Measurements from ENCODE around the gene WASF3.

The WASF3 gene

DNA sequence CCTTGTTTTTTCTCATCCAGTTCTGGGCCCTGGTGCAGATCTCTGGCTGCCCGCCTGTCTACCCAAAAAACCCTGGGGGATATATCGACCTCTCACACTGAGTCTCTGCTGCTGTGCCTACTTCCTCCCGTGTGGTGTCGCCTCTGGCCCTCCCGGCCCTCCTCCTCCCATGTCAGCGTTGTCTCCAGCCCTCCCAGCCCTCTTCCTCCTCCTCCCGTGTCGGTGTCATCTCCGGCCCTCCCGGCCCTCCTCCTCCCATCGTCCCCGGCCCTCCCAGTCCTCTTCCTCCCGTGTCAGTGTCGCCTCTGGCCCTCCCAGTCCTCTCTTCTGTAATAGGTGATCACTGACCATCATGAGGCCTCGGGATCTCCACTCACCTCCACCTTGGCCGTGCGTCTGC lies 121.3 kb downstream of the WASF3 start:
- Histone ChIP-seq H3K27me3 (ENCODE audit: insufficient read depth, insufficient read length) (no peaks in the 10 kb centered on the region), H3K9ac (ENCODE audit: insufficient read length, low read depth) (no peak overlapping the region), H3K36me3 (ENCODE audit: insufficient read depth, insufficient read length, low read length) (peaks cover 22% of the 10 kb centered on the region), H3K4me1 (ENCODE audit: insufficient read depth, insufficient read length) (no peaks in the 10 kb centered on the region), H3K4me3 (ENCODE audit: insufficient read length, low read depth) (no peak overlapping the region), H3K9me3 (ENCODE audit: insufficient read depth, low read length) (no peaks in the 10 kb centered on the region)
- no peak for DNase-seq (ENCODE audit: low read depth, low spot score)
- TF ChIP-seq YY1 (IDR thresholded peaks at IDR 0.05; ENCODE audit: insufficient read depth, insufficient read length) (no peak), ZNF274 (IDR thresholded peaks at IDR 0.05; ENCODE audit: low read depth, low read length) (no peak), SUZ12 (IDR thresholded peaks at IDR 0.05; ENCODE audit: extremely low read depth, insufficient read depth, insufficient read length) (no peak)

DNA sequence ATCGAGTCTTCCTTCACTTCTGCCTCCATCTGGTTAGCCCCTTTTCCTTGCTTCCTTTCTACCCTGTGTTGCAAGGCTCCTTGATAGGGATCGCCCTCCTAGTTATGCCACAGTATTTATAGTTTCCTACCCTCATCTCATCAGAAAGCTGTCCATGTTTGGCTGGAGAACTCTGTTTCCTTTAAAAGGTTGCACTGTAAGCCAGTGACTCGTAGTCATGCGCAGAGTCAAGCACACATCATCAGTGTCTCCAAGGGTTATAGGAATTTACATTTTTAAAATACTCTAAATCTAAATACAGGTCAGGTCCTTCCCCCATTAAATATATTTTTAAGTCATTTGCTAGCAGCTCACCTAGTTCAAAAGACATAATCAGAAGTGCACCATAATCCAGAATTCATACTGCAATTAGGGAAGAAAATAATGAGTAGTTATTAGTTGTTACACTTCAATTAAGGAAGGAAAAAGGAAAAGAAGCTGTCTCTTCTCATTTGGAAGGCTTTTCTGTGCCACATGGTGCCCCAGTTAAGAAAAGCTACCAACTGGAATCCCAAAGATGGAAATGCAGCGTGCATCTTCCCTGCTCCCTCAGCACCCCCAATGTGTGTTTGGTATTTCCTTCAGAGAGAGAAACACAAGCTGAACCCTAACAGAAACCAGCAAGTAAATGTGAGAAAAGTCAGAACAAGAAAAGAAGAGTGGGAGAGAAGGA lies 122.1 kb downstream of the WASF3 start:
- peaks cover 24% of the 10 kb centered on the region for H3K36me3 ChIP-seq (ENCODE audit: insufficient read depth, insufficient read length, low read length)
- TF ChIP-seq YY1 (IDR thresholded peaks at IDR 0.05; ENCODE audit: insufficient read depth, insufficient read length) (no peak), ZNF274 (IDR thresholded peaks at IDR 0.05; ENCODE audit: low read depth, low read length) (no peak), SUZ12 (IDR thresholded peaks at IDR 0.05; ENCODE audit: extremely low read depth, insufficient read depth, insufficient read length) (no peak)
- peak overlapping the region; percentile 25 for H3K9ac ChIP-seq (ENCODE audit: insufficient read length, low read depth)
- no peaks in the 10 kb centered on the region for H3K4me1 ChIP-seq (ENCODE audit: insufficient read depth, insufficient read length)
- no peaks in the 10 kb centered on the region for H3K9me3 ChIP-seq (ENCODE audit: insufficient read depth, low read length)
- no peak overlapping the region for H3K4me3 ChIP-seq (ENCODE audit: insufficient read length, low read depth)
- no peaks in the 10 kb centered on the region for H3K27me3 ChIP-seq (ENCODE audit: insufficient read depth, insufficient read length)
- DNase-seq (ENCODE audit: low read depth, low spot score), result no peak

DNA sequence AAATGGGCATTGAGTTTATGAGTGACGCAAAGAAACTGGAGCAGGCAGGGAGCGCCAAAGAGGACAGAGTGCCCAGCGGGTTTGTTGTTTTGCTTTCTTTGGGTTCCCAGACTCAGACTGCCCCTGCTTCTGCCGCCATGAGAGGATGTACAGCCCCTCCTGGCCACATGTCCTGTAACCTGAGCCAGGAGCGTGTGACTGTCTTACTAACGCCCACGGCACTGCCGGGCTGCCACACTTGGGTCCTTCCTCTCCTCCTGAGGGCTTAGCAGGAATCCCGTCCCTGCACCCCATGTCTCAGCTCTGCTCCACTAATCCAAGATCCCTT lies 122.6 kb downstream of the WASF3 start:
- H3K9me3 ChIP-seq (ENCODE audit: insufficient read depth, low read length), result no peaks in the 10 kb centered on the region
- no peak overlapping the region for H3K4me3 ChIP-seq (ENCODE audit: insufficient read length, low read depth)
- no peaks in the 10 kb centered on the region for H3K27me3 ChIP-seq (ENCODE audit: insufficient read depth, insufficient read length)
- TF ChIP-seq ZNF274 (IDR thresholded peaks at IDR 0.05; ENCODE audit: low read depth, low read length), result no peak
- no peak for TF ChIP-seq SUZ12 (IDR thresholded peaks at IDR 0.05; ENCODE audit: extremely low read depth, insufficient read depth, insufficient read length)
- no peak for TF ChIP-seq YY1 (IDR thresholded peaks at IDR 0.05; ENCODE audit: insufficient read depth, insufficient read length)
- H3K9ac ChIP-seq (ENCODE audit: insufficient read length, low read depth), result peak overlapping the region; percentile 25
- no peaks in the 10 kb centered on the region for H3K4me1 ChIP-seq (ENCODE audit: insufficient read depth, insufficient read length)
- H3K36me3 ChIP-seq (ENCODE audit: insufficient read depth, insufficient read length, low read length), result peaks cover 24% of the 10 kb centered on the region
- DNase-seq (ENCODE audit: low read depth, low spot score), result no peak

DNA sequence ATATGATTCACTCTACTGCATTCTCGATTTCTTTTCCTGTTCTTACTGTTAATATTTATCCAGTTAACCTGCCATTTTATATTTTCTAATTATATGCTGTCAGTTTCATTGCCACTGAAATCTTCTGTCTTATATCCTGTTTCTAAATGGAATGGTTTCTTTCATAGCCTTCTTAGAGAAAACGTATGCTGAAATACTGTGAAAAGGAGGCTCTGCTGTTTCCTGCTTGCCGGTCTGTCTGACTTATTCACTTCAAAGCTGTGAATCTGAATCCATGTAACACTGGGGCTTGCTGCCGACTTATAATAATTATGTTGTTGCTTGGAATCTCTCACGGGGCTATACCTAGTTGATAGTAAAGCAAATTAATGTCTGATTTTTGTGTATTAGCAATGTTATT lies 123.1 kb downstream of the WASF3 start:
- H3K9ac ChIP-seq (ENCODE audit: insufficient read length, low read depth), result no peak overlapping the region
- no peaks in the 10 kb centered on the region for H3K9me3 ChIP-seq (ENCODE audit: insufficient read depth, low read length)
- H3K4me3 ChIP-seq (ENCODE audit: insufficient read length, low read depth), result no peak overlapping the region
- TF ChIP-seq SUZ12 (IDR thresholded peaks at IDR 0.05; ENCODE audit: extremely low read depth, insufficient read depth, insufficient read length), result no peak
- TF ChIP-seq ZNF274 (IDR thresholded peaks at IDR 0.05; ENCODE audit: low read depth, low read length), result no peak
- no peak for TF ChIP-seq YY1 (IDR thresholded peaks at IDR 0.05; ENCODE audit: insufficient read depth, insufficient read length)
- H3K27me3 ChIP-seq (ENCODE audit: insufficient read depth, insufficient read length), result no peaks in the 10 kb centered on the region
- H3K4me1 ChIP-seq (ENCODE audit: insufficient read depth, insufficient read length), result no peaks in the 10 kb centered on the region
- no peak for DNase-seq (ENCODE audit: low read depth, low spot score)
- peaks cover 26% of the 10 kb centered on the region for H3K36me3 ChIP-seq (ENCODE audit: insufficient read depth, insufficient read length, low read length)

DNA sequence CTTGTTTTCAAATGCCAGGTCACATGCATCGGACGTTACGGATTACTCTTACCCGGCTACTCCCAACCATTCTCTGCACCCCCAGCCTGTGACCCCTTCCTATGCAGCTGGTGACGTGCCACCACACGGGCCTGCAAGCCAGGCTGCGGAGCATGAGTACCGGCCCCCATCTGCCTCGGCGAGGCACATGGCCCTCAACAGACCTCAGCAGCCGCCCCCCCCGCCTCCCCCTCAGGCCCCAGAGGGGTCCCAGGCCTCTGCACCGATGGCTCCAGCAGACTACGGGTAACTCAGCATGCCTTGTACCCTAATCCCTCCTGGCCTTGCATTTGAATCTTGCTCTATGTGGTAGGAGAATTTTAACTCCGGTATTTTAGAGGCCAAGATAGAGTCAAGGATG lies 123.6 kb downstream of the WASF3 start:
- Histone ChIP-seq H3K27me3 (ENCODE audit: insufficient read depth, insufficient read length) (no peaks in the 10 kb centered on the region), H3K9me3 (ENCODE audit: insufficient read depth, low read length) (no peaks in the 10 kb centered on the region), H3K36me3 (ENCODE audit: insufficient read depth, insufficient read length, low read length) (peaks cover 30% of the 10 kb centered on the region), H3K9ac (ENCODE audit: insufficient read length, low read depth) (no peak overlapping the region), H3K4me3 (ENCODE audit: insufficient read length, low read depth) (no peak overlapping the region), H3K4me1 (ENCODE audit: insufficient read depth, insufficient read length) (no peaks in the 10 kb centered on the region)
- DNase-seq (ENCODE audit: low read depth, low spot score), result no peak
- TF ChIP-seq SUZ12 (IDR thresholded peaks at IDR 0.05; ENCODE audit: extremely low read depth, insufficient read depth, insufficient read length), result no peak
- TF ChIP-seq YY1 (IDR thresholded peaks at IDR 0.05; ENCODE audit: insufficient read depth, insufficient read length), result no peak
- no peak for TF ChIP-seq ZNF274 (IDR thresholded peaks at IDR 0.05; ENCODE audit: low read depth, low read length)

DNA sequence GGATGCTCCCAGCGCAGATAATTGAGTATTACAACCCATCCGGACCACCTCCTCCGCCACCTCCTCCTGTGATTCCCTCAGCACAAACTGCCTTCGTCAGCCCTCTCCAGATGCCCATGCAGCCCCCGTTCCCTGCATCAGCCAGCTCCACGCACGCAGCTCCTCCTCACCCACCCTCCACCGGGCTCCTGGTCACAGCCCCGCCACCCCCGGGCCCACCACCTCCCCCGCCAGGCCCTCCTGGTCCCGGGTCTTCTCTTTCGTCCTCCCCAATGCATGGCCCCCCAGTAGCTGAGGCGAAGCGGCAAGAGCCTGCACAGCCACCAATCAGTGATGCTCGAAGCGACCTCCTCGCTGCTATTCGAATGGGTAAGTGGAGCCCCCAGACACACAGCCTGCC lies 125.1 kb downstream of the WASF3 start:
- no peak for DNase-seq (ENCODE audit: low read depth, low spot score)

DNA sequence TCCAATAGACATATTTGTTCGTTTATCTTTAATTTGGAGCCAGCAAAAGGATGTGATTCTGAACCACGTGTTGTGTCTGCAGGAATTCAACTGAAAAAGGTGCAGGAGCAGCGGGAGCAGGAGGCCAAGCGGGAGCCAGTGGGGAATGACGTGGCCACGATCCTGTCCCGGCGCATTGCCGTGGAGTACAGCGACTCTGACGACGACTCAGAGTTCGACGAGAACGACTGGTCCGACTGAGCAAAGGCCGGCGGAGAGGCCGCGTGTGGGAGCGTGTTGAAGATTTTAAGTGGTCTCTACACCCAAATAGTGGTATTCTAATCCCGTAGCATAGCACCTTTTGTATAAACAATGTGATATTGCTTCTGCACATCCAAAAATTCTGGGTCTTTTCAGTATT lies 128.1 kb downstream of the WASF3 start:
- TF ChIP-seq YY1 (IDR thresholded peaks at IDR 0.05; ENCODE audit: insufficient read depth, insufficient read length), result no peak
- no peak for TF ChIP-seq SUZ12 (IDR thresholded peaks at IDR 0.05; ENCODE audit: extremely low read depth, insufficient read depth, insufficient read length)
- no peak for TF ChIP-seq ZNF274 (IDR thresholded peaks at IDR 0.05; ENCODE audit: low read depth, low read length)
- Histone ChIP-seq H3K4me3 (ENCODE audit: insufficient read length, low read depth) (no peak overlapping the region), H3K9ac (ENCODE audit: insufficient read length, low read depth) (no peak overlapping the region), H3K9me3 (ENCODE audit: insufficient read depth, low read length) (no peaks in the 10 kb centered on the region), H3K4me1 (ENCODE audit: insufficient read depth, insufficient read length) (no peaks in the 10 kb centered on the region), H3K27me3 (ENCODE audit: insufficient read depth, insufficient read length) (no peaks in the 10 kb centered on the region), H3K36me3 (ENCODE audit: insufficient read depth, insufficient read length, low read length) (peaks cover 37% of the 10 kb centered on the region)
- no peak for DNase-seq (ENCODE audit: low read depth, low spot score)

More for the DNA sequence above, 125.1 kb downstream of the WASF3 start:
- peaks cover 37% of the 10 kb centered on the region for H3K36me3 ChIP-seq (ENCODE audit: insufficient read depth, insufficient read length, low read length)
- no peaks in the 10 kb centered on the region for H3K4me1 ChIP-seq (ENCODE audit: insufficient read depth, insufficient read length)
- H3K27me3 ChIP-seq (ENCODE audit: insufficient read depth, insufficient read length), result no peaks in the 10 kb centered on the region
- no peak overlapping the region for H3K9ac ChIP-seq (ENCODE audit: insufficient read length, low read depth)
- no peaks in the 10 kb centered on the region for H3K9me3 ChIP-seq (ENCODE audit: insufficient read depth, low read length)
- no peak for TF ChIP-seq ZNF274 (IDR thresholded peaks at IDR 0.05; ENCODE audit: low read depth, low read length)
- no peak for TF ChIP-seq YY1 (IDR thresholded peaks at IDR 0.05; ENCODE audit: insufficient read depth, insufficient read length)
- TF ChIP-seq SUZ12 (IDR thresholded peaks at IDR 0.05; ENCODE audit: extremely low read depth, insufficient read depth, insufficient read length), result no peak
- H3K4me3 ChIP-seq (ENCODE audit: insufficient read length, low read depth), result no peak overlapping the region
